Tibial nerve (tissue), 3 donors: Measurements from ENCODE around the gene CADPS.

Source experiments
- CTCF ChIP-seq, 5 experiments: fragments of 200-600 bp in 3 of 5; fragments of 450-650 bp in 2 of 5; sonication (generic) in 3 of 5; IDR thresholded peaks; one replicate each; pipeline ENCODE4 v1.5.1; 2016 to 2019; ENCODE audit warnings: antibody characterized with exemption in 5 of 5, mild to moderate bottlenecking in 3 of 5, moderate library complexity in 2 of 5
- POLR2A ChIP-seq, 2 donors: fragments of 450-650 bp; IDR thresholded peaks; one replicate each; pipeline ENCODE4 v1.6.1; 2017; ENCODE audit warnings: antibody characterized with exemption in 2 of 2, mild to moderate bottlenecking in 2 of 2, moderate library complexity in 2 of 2

- TF ChIP-seq CTCF (IDR thresholded peaks at IDR 0.05) (no peak), POLR2A (IDR thresholded peaks at IDR 0.05) (no peak)
Measured at GRCh38 chr3:62577153-62577552, 298.1 kb downstream of the CADPS start.
